ENCODE data around the gene PANK1.

GRCh38 chr10:89556600-89556999, 88.4 kb downstream of the PANK1 start:
- TF ChIP-seq CTCF (IDR thresholded peaks at IDR 0.05) (no peak), ZFX (IDR thresholded peaks at IDR 0.05; ENCODE audit: borderline replicate concordance) (no peak)
